Measurements from ENCODE around the gene SLC35F6. TPM values are rescaled to one million over a fixed set of nuclear protein-coding genes. Genes with fewer than 3 reads are reported as not detected.
"Not testable (repeated sequence)": the region's sequence is repeated elsewhere in the genome, so short reads cannot be mapped to it uniquely, and the experiment has no call there.

SLC35F6 gene
- polyA plus RNA-seq, 2 donors = 17.0 to 18.3 TPM

DNA sequence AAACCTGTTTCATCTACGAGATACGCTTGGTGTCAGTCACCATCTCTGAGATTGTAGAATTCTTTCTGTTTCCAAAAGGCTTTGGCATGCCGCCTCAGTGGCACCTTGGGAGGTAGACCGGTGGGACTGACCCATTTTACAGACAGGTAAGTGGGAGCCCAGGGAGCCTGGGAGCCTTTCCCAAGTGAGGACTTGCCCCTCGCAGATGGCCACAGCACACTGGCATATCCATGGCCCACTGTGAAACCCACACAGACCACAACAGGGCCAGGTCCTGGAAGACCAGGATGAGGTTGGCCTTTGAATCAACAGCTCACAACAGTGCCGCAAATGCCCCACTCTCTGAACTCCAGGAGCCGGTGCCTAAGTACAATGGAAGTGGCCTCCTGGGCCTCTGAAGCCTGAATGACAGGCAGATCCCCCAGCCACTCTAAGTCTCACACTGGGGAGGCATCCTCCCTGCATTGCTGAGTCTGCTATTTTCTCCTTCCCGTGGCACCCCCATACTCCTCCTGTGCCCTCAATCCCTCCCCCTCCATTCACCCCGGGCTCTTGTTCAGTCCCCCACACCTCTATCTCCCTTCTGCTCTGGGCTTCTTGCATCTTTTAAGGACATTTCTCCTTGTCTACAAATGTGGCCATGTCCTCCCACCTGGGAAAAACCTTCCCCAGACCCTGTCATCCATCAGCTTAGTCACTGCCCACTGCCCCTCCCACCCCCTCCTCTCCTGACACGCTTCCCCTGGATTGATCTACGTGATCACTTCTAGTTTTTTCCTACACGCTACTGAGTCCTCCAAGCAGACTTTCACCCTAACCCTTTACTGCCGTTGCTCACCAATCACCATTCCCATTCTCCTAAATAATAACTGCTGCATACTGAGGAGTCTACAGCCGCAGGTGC lies 48.0 kb downstream of the SLC35F6 start:
- H3K4me3 ChIP-seq (ENCODE audit: low read depth in 1 of 2, low read length in 2 of 2) = no peak overlapping the region
- no peaks in the 10 kb centered on the region for H3K36me3 ChIP-seq (ENCODE audit: control insufficient read depth in 2 of 2, insufficient read depth in 2 of 2, low read length in 1 of 2)
- H3K9me3 ChIP-seq (ENCODE audit: control insufficient read depth in 2 of 2, insufficient read depth in 1 of 2, low read depth in 1 of 2, low read length in 1 of 2) = no peaks in the 10 kb centered on the region
- H3K4me1 ChIP-seq (ENCODE audit: control insufficient read depth in 2 of 2, insufficient read depth in 2 of 2, low read length in 1 of 2) = no peaks in the 10 kb centered on the region
- no peaks in the 10 kb centered on the region for H3K27me3 ChIP-seq (ENCODE audit: control insufficient read depth in 1 of 2, insufficient read depth in 2 of 2, low read length in 2 of 2)
- no peak overlapping the region for H3K27ac ChIP-seq (ENCODE audit: low read depth in 2 of 2, low read length in 1 of 2)
- WGBS, 2 donors = 73 to 77% methylated on average over 12 to 14 of the region's 14 CpGs

DNA sequence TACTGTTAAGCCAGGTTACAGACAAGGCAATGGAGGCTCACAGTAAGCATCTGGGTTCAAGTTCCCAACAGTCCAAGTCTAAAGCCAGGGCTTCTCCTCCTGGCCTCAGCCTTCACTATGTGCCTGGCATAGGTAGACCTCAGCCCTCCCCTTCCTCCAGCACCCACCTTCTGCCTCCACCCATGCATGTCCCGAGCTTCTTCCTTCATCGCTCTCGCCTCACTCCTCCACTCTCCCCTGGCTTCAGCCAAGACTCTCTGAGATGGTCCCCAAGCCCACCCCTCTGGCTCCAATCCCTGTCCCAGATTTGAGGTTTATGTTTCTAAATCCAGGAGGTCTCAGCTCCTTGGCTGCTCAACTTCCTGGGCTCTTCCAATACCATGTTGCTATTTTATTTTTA lies 48.6 kb downstream of the SLC35F6 start:
- no peak overlapping the region for H3K27ac ChIP-seq (ENCODE audit: low read depth in 2 of 2, low read length in 1 of 2)
- H3K27me3 ChIP-seq (ENCODE audit: control insufficient read depth in 1 of 2, insufficient read depth in 2 of 2, low read length in 2 of 2) = no peaks in the 10 kb centered on the region
- H3K4me3 ChIP-seq (ENCODE audit: low read depth in 1 of 2, low read length in 2 of 2) = no peak overlapping the region
- H3K36me3 ChIP-seq (ENCODE audit: control insufficient read depth in 2 of 2, insufficient read depth in 2 of 2, low read length in 1 of 2) = no peaks in the 10 kb centered on the region
- H3K4me1 ChIP-seq (ENCODE audit: control insufficient read depth in 2 of 2, insufficient read depth in 2 of 2, low read length in 1 of 2) = no peaks in the 10 kb centered on the region
- 91 to 96% methylated on average over 3 of the region's 3 CpGs for WGBS, 2 donors
- no peaks in the 10 kb centered on the region for H3K9me3 ChIP-seq (ENCODE audit: control insufficient read depth in 2 of 2, insufficient read depth in 1 of 2, low read depth in 1 of 2, low read length in 1 of 2)

DNA sequence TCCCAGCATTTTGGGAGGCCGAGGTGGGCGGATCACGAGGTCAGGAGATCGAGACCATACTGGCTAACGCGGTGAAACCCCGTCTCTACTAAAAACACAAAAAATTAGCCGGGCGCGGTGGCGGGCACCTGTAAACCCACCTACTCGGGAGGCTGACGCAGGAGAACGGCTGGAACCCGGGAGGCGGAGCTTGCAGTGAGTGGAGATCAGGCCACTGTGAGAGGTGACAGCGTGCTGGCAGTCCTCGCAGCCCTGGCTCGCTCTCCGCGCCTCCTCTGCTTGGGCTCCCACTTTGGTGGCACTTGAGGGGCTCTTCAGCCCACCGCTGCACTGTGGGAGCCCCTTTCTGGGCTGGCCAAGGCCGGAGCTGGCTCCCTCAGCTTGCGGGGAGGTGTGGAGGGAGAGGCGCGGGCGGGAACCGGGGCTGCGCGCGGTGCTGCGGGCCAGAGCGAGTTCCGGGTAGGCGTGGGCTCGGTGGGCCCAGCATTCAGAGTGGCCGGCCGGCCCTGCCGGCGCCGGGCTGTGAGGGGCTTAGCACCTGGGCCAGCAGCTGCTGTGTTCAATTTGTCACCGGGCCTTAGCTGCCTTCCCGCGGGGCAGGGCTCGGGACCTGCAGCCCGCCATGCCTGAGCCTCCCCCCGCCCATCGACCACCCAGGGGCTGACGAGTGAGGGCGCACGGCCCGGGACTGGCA lies 50.1 kb downstream of the SLC35F6 start:
- H3K9me3 ChIP-seq (ENCODE audit: control insufficient read depth in 2 of 2, insufficient read depth in 1 of 2, low read depth in 1 of 2, low read length in 1 of 2); H3K4me1 ChIP-seq (ENCODE audit: control insufficient read depth in 2 of 2, insufficient read depth in 2 of 2, low read length in 1 of 2); H3K27ac ChIP-seq (ENCODE audit: low read depth in 2 of 2, low read length in 1 of 2); H3K36me3 ChIP-seq (ENCODE audit: control insufficient read depth in 2 of 2, insufficient read depth in 2 of 2, low read length in 1 of 2); H3K4me3 ChIP-seq (ENCODE audit: low read depth in 1 of 2, low read length in 2 of 2); H3K27me3 ChIP-seq (ENCODE audit: control insufficient read depth in 1 of 2, insufficient read depth in 2 of 2, low read length in 2 of 2): not testable (repeated sequence)
- WGBS, 2 donors = 93 to 94% methylated on average over 42 to 52 of the region's 52 CpGs

DNA sequence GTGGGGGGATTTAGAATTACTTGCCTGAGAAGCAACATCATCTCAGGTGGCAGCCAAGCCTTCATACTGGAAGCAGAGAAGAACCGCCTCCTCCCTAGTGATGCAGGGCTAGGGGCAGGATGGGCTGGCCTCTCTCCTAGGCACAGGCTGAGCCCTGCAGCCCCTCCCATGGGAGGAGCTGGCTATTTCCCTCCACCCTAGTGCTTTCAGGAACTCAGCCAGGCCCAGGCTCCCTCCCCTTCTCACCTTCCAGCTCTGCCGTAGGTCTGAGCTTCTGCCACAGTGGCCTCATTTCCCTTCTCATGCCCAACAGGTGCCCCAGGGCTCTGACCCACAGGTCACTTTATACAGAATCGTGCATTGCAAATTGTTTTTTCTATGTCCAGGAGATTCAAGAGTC lies 52.8 kb downstream of the SLC35F6 start:
- H3K36me3 ChIP-seq (ENCODE audit: control insufficient read depth in 2 of 2, insufficient read depth in 2 of 2, low read length in 1 of 2) = no peaks in the 10 kb centered on the region
- WGBS, 2 donors = 40 to 46% methylated on average over 3 of the region's 3 CpGs
- no peaks in the 10 kb centered on the region for H3K9me3 ChIP-seq (ENCODE audit: control insufficient read depth in 2 of 2, insufficient read depth in 1 of 2, low read depth in 1 of 2, low read length in 1 of 2)
- no peaks in the 10 kb centered on the region for H3K27me3 ChIP-seq (ENCODE audit: control insufficient read depth in 1 of 2, insufficient read depth in 2 of 2, low read length in 2 of 2)
- H3K27ac ChIP-seq (ENCODE audit: low read depth in 2 of 2, low read length in 1 of 2) = no peak overlapping the region
- no peak overlapping the region for H3K4me3 ChIP-seq (ENCODE audit: low read depth in 1 of 2, low read length in 2 of 2)
- H3K4me1 ChIP-seq (ENCODE audit: control insufficient read depth in 2 of 2, insufficient read depth in 2 of 2, low read length in 1 of 2) = no peaks in the 10 kb centered on the region

DNA sequence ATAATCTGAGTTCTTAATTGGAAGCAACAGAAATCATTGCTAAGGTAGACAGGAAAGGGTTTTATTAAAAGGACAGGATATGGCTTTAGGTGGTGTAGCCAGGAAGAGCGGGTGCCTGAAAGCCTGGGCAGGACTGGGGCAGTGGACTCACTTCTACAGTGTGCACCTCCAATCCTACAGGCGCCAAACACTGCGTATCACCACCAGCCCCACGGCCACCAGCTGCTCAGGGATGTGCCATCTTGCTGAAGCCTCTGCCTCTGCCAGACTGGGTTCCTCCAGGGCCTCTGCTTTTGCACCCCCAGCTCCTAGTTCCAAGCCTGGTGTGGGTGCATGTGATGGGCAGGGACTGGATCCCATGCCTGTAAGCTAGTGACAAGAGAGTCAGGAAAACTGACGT lies 54.2 kb downstream of the SLC35F6 start:
- 79 to 80% methylated on average over 5 of the region's 5 CpGs for WGBS, 2 donors
- no peaks in the 10 kb centered on the region for H3K27me3 ChIP-seq (ENCODE audit: control insufficient read depth in 1 of 2, insufficient read depth in 2 of 2, low read length in 2 of 2)
- no peak overlapping the region for H3K27ac ChIP-seq (ENCODE audit: low read depth in 2 of 2, low read length in 1 of 2)
- no peak overlapping the region for H3K4me3 ChIP-seq (ENCODE audit: low read depth in 1 of 2, low read length in 2 of 2)
- H3K4me1 ChIP-seq (ENCODE audit: control insufficient read depth in 2 of 2, insufficient read depth in 2 of 2, low read length in 1 of 2) = no peaks in the 10 kb centered on the region
- no peaks in the 10 kb centered on the region for H3K36me3 ChIP-seq (ENCODE audit: control insufficient read depth in 2 of 2, insufficient read depth in 2 of 2, low read length in 1 of 2)
- no peaks in the 10 kb centered on the region for H3K9me3 ChIP-seq (ENCODE audit: control insufficient read depth in 2 of 2, insufficient read depth in 1 of 2, low read depth in 1 of 2, low read length in 1 of 2)

DNA sequence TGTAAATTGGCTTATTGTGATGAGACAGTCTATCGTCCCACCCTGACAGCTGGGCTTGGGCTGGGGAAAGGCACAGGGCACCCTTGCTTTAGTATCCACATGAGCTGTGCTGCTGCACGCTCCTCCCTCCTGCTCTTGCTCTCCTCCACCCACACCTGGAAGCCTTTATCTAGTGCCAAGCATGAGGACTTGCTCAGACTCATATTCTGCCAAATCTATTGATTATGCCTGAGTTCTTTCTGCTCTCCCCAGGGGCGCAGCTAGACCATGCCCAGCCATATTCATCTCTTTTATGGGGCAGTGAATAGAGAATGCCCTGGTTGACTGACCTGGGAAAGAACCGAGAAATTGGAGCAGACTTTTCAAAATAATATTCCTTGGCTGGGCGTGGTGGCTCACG lies 54.9 kb downstream of the SLC35F6 start:
- Histone ChIP-seq H3K27me3 (ENCODE audit: control insufficient read depth in 1 of 2, insufficient read depth in 2 of 2, low read length in 2 of 2) (no peaks in the 10 kb centered on the region), H3K9me3 (ENCODE audit: control insufficient read depth in 2 of 2, insufficient read depth in 1 of 2, low read depth in 1 of 2, low read length in 1 of 2) (no peaks in the 10 kb centered on the region)

DNA sequence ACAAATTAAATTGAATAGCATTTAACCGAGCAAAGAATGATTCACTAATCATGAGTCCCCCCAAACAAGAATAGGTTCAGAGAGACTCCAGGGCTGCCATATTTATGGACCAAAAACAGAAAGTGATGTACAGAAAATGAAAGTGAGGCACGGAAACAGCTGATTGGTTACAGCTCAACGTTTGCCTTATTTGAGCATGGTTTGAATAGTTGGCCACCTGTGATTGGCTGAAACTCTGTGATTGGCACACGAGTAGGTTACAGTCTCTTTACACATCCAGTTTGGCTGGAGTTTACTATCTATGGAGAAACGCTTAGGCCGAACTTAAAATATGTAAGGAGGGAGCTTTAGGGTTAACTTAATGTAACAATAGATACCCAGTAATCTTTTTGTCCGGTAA lies 56.8 kb downstream of the SLC35F6 start:
- WGBS, 2 donors = 83 to 84% methylated on average over 7 of the region's 7 CpGs
- no peaks in the 10 kb centered on the region for H3K36me3 ChIP-seq (ENCODE audit: control insufficient read depth in 2 of 2, insufficient read depth in 2 of 2, low read length in 1 of 2)
- no peaks in the 10 kb centered on the region for H3K27me3 ChIP-seq (ENCODE audit: control insufficient read depth in 1 of 2, insufficient read depth in 2 of 2, low read length in 2 of 2)
- H3K27ac ChIP-seq (ENCODE audit: low read depth in 2 of 2, low read length in 1 of 2) = no peak overlapping the region
- no peak overlapping the region for H3K4me3 ChIP-seq (ENCODE audit: low read depth in 1 of 2, low read length in 2 of 2)
- H3K4me1 ChIP-seq (ENCODE audit: control insufficient read depth in 2 of 2, insufficient read depth in 2 of 2, low read length in 1 of 2) = no peaks in the 10 kb centered on the region
- H3K9me3 ChIP-seq (ENCODE audit: control insufficient read depth in 2 of 2, insufficient read depth in 1 of 2, low read depth in 1 of 2, low read length in 1 of 2) = no peaks in the 10 kb centered on the region

More for the DNA sequence above, 54.9 kb downstream of the SLC35F6 start:
- Histone ChIP-seq H3K4me3 (ENCODE audit: low read depth in 1 of 2, low read length in 2 of 2) (no peak overlapping the region), H3K27ac (ENCODE audit: low read depth in 2 of 2, low read length in 1 of 2) (no peak overlapping the region), H3K36me3 (ENCODE audit: control insufficient read depth in 2 of 2, insufficient read depth in 2 of 2, low read length in 1 of 2) (no peaks in the 10 kb centered on the region), H3K4me1 (ENCODE audit: control insufficient read depth in 2 of 2, insufficient read depth in 2 of 2, low read length in 1 of 2) (no peaks in the 10 kb centered on the region)
- 49 to 60% methylated on average over 6 of the region's 6 CpGs for WGBS, 2 donors

DNA sequence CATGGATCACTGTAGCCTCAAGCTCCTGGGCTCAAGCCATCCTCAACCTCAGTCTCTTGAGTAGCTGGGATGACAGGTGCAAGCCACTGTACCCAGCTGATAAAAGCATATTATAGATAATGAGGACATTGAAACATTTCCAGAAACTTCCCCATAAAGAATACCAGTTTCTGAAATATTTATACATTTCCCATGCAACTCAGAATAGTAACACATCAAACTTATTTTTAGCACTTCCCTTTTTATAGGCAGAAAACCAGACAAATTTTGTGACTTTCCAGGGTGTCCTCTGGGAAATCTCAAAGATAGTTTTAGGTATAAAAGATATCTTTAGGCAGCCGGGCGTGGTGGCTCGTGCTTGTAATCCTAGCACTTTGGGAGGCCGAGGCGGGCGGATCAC lies 58.8 kb downstream of the SLC35F6 start:
- 84 to 90% methylated on average over 6 of the region's 6 CpGs for WGBS, 2 donors
- Histone ChIP-seq H3K36me3 (ENCODE audit: control insufficient read depth in 2 of 2, insufficient read depth in 2 of 2, low read length in 1 of 2) (no peaks in the 10 kb centered on the region), H3K27me3 (ENCODE audit: control insufficient read depth in 1 of 2, insufficient read depth in 2 of 2, low read length in 2 of 2) (no peaks in the 10 kb centered on the region), H3K4me1 (ENCODE audit: control insufficient read depth in 2 of 2, insufficient read depth in 2 of 2, low read length in 1 of 2) (no peaks in the 10 kb centered on the region), H3K4me3 (ENCODE audit: low read depth in 1 of 2, low read length in 2 of 2) (no peak overlapping the region), H3K9me3 (ENCODE audit: control insufficient read depth in 2 of 2, insufficient read depth in 1 of 2, low read depth in 1 of 2, low read length in 1 of 2) (no peaks in the 10 kb centered on the region), H3K27ac (ENCODE audit: low read depth in 2 of 2, low read length in 1 of 2) (no peak overlapping the region)
